ENCODE data around the gene IFNAR1. TPM values are rescaled to one million over a fixed set of nuclear protein-coding genes. Genes with fewer than 3 reads are reported as not detected.
A peak's percentile ranks its signal among the peaks of the same experiment; 100 is the strongest.

The IFNAR1 gene
- total and polyA plus RNA-seq, 9 of the 15 experiments (the other 6 are each of a cell fraction or from before 2014, with no cell fraction given) = 8.6 to 31.8 (median 14.8) TPM

- TF ChIP-seq FOXA3 (CRISPR knock-in tag; conservative IDR thresholded peaks at IDR 0.05 in 1 of 2, IDR thresholded peaks at IDR 0.05 in 1 of 2) (no peak), E2F6 (IDR thresholded peaks at IDR 0.05; ENCODE audit: borderline replicate concordance in 1 of 2, extremely low read depth in 1 of 2, insufficient read depth in 1 of 2, insufficient read length in 1 of 2, low read depth in 1 of 2, low read length in 1 of 2, poor library complexity in 1 of 2, severe bottlenecking in 1 of 2) (peak; percentile 59 to 69), CBX5 (IDR thresholded peaks at IDR 0.05; ENCODE audit: borderline replicate concordance, low read depth) (no peak), NR1H2 (CRISPR knock-in tag; IDR thresholded peaks at IDR 0.05) (no peak), ZNF311 (CRISPR knock-in tag; IDR thresholded peaks at IDR 0.05) (no peak), FOXO4 (CRISPR knock-in tag; IDR thresholded peaks at IDR 0.05) (peak; percentile 77; the same call in 1 of the 2 replicates), SNRNP70 (optimal IDR thresholded peaks at IDR 0.05; ENCODE audit: low read depth, low read length) (no peak), SNIP1 (IDR thresholded peaks at IDR 0.05; ENCODE audit: low read depth) (no peak)
- TF ChIP-seq, protein P1, sequence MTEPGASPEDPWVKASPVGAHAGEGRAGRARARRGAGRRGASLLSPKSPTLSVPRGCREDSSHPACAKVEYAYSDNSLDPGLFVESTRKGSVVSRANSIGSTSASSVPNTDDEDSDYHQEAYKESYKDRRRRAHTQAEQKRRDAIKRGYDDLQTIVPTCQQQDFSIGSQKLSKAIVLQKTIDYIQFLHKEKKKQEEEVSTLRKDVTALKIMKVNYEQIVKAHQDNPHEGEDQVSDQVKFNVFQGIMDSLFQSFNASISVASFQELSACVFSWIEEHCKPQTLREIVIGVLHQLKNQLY (CRISPR knock-in tag; conservative IDR thresholded peaks at IDR 0.05) = peak in 1 of 2 experiments; percentile 90; a peak in 1 of 4 replicates
- TF ChIP-seq, protein P2, sequence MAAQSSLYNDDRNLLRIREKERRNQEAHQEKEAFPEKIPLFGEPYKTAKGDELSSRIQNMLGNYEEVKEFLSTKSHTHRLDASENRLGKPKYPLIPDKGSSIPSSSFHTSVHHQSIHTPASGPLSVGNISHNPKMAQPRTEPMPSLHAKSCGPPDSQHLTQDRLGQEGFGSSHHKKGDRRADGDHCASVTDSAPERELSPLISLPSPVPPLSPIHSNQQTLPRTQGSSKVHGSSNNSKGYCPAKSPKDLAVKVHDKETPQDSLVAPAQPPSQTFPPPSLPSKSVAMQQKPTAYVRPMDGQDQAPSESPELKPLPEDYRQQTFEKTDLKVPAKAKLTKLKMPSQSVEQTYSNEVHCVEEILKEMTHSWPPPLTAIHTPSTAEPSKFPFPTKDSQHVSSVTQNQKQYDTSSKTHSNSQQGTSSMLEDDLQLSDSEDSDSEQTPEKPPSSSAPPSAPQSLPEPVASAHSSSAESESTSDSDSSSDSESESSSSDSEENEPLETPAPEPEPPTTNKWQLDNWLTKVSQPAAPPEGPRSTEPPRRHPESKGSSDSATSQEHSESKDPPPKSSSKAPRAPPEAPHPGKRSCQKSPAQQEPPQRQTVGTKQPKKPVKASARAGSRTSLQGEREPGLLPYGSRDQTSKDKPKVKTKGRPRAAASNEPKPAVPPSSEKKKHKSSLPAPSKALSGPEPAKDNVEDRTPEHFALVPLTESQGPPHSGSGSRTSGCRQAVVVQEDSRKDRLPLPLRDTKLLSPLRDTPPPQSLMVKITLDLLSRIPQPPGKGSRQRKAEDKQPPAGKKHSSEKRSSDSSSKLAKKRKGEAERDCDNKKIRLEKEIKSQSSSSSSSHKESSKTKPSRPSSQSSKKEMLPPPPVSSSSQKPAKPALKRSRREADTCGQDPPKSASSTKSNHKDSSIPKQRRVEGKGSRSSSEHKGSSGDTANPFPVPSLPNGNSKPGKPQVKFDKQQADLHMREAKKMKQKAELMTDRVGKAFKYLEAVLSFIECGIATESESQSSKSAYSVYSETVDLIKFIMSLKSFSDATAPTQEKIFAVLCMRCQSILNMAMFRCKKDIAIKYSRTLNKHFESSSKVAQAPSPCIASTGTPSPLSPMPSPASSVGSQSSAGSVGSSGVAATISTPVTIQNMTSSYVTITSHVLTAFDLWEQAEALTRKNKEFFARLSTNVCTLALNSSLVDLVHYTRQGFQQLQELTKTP (IDR thresholded peaks at IDR 0.05; ENCODE audit: low read depth in 1 of 2, partially characterized antibody in 2 of 2) = peak in 1 of 2 experiments; percentile 75
- TF ChIP-seq, protein P3, sequence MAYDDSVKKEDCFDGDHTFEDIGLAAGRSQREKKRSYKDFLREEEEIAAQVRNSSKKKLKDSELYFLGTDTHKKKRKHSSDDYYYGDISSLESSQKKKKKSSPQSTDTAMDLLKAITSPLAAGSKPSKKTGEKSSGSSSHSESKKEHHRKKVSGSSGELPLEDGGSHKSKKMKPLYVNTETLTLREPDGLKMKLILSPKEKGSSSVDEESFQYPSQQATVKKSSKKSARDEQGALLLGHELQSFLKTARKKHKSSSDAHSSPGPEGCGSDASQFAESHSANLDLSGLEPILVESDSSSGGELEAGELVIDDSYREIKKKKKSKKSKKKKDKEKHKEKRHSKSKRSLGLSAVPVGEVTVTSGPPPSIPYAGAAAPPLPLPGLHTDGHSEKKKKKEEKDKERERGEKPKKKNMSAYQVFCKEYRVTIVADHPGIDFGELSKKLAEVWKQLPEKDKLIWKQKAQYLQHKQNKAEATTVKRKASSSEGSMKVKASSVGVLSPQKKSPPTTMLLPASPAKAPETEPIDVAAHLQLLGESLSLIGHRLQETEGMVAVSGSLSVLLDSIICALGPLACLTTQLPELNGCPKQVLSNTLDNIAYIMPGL (CRISPR knock-in tag; IDR thresholded peaks at IDR 0.05) = no peak; the same call in 1 of the 2 replicates
These were observed at the start of gene IFNAR1 (continued) for GRCh38 chr21:33324291-33325221.
